HG03095 (cell line): Measurements from ENCODE around the gene UTY.

Experiments
- ATAC-seq: cut with Tn5 transposase; IDR thresholded peaks from one replicate; pipeline ENCODE4 v1.9.1; 2021; ENCODE audit warnings: moderate library complexity; ENCODE audit not compliant: unreplicated experiment

The UTY gene

DNA sequence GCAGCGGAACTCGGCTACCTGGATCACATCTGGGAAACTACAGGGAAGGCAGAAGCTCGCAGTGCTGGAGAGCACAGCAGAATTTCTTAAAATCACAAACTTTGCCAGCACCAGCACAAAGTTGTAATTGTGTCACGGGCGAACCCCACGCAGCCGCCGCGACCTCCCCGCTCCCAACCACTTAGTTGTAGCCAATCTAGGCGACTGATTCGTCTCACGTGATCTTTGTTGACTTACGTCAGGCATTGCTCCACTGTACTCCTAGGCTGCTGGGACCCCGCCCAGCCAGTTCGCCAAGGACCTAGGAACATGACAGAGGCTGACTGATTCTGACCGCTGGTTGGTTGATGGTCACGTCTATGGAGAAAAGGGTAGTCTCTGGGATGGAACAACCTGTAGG, at the start of gene UTY:
Gene UTY, minus strand, starts transcription at position 206 of the 400 bp plus-strand sequence. CDS start 368 bp downstream, outside the sequence.
- no peak for ATAC-seq

DNA sequence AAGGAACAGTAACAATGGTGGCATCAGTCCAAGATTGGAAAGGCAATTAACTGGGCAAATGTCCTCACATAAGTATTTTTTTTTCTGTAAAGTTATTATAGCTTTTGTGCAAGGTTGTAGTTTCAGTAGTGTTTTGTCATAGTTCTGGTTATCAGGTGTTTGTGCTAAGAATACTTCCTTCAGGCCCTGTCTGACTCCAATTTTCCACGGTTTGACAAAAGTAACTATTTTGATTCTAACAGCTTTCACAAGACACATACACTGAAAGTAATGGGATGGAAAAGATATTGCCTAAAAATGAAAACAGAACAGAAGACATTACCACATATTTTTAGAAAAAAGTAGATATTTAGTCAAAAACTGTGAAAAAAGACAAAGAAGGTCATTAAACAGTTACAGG, 40.6 kb upstream of the UTY start:
- no peak for ATAC-seq

DNA sequence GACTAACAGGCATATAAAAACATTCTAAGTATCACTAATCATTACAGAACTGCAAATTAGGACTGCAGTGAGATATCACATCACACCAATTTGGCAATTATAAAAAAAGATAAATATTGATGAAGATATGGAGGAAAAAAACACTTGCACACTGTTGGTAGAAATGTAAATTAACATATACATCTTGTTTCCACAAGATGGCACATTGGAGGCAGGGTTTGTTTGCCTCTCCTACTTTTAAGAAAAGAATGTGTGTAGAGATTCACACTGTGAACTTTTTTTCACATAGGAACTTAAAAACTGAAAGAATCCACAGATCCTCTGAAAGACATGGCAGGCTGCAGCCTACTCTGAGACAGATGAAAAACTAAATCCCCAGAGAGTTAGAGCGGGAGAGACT, 21.4 kb upstream of the UTY start:
- no peak for ATAC-seq

DNA sequence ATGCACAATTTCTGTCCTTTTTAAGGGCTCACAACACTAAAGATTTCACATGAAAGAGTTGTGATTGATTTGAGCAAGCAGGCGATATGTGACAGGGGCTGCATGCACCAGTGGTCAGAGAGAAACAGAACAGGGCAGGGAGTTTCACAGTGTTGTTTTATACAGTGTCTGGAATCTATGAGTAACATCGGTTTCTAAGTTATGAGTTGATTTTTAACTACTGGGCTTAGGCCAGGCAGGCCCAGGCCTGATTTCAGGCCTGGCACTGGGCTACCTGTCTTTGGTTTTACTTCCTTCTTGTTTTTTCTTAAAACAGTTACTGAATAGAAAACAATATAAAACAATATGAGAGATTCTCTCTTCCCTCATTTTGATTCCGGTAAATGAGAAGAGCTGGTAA, 13.9 kb upstream of the UTY start:
- no peak for ATAC-seq

DNA sequence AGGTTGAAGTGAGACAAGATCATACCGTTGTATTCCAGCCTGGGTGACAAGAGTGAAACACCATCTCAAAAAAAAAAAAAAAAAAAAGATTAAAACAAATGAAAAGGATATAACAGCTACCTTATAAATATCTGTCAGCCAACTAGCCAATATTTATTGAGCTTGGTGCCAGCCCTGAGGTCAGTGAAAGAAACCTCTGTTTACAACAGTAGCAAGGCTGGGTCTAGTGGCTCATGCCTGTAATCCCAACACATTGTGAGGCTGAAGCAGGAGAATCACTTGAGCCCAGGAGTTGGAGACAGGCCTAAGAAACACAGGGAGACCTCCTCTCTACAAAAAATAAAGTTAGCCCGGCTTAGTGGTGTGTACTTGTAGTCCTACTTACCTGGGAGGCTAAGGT, 12.6 kb upstream of the UTY start:
- ATAC-seq: no peak

DNA sequence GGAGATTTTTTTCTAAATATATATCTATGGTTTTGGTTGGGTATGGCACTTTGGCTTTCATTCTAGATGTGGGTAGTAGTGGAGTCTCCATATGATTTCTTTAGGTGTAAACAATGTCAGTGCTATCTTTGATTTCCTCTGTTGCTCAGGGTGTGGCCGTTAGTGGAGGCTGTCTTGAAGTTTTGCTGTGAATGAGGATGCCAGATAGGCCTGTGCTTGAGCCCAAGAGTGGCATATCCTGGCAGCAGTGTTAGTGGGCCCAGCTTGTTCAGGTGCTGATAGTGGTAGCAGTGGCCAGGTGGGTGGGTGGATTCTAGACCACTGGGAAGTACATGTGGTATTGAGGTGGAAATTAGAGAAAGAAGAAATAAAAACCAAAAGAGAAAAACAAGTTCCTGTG, 8.9 kb upstream of the UTY start:
- ATAC-seq: no peak

DNA sequence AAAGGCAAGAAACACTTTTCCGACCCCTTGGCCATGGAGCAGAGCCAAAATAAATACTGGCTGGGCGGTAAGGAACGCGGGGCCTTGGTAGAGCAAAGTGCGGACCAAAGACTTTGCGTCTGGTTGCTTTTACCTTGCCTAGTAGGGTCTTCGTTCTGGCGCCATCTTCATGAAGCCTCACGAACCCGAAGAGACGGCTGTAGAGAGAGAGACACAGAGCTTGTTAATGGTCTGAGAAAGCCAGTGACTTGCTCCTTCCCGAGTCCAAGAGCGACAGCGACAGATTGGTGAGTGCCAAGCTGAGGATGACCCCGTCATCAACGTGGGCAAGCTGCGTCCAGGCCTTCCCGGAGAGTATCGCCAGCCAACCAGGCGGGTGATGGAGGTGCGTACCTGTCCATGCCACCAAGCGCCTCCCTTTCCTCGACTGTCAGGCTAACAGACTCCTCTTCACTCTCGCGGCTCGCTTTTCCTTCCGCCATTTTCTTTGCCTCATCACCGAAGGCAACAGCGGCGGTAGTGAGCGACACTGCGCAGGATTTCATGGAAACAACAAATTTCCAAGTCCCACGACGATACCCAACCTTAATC, 617 bp downstream of the UTY start:
- ATAC-seq: no peak

DNA sequence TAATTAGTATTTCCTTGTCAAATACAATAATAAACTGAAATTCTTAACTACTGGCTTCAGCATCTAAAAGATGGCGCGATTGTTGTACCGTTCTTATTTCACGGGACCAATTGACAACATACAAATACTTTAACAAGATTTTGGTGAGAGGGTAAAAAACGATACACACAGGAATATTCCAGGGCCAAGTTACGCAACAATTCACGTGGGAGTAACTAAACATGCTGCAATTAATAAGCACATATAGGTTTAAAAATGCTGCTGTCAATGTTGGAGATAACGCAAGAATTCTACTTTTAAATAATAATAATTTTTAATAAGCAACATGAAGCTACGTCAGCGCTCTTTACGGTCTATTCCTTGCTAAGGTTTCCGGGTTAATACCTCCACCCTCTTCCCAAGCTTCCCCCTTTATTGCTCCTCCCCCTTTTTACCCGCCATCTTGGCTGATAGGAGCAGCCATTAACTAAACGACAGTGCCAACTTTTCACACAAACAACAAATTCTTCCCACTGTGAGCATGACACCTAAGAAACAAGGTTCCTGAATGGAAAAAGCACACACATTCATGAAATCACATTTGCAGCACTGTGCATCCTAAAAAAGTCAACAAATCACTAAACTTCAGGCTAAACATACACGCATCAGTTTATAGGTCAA, 1.6 kb downstream of the UTY start:
- ATAC-seq: no peak

DNA sequence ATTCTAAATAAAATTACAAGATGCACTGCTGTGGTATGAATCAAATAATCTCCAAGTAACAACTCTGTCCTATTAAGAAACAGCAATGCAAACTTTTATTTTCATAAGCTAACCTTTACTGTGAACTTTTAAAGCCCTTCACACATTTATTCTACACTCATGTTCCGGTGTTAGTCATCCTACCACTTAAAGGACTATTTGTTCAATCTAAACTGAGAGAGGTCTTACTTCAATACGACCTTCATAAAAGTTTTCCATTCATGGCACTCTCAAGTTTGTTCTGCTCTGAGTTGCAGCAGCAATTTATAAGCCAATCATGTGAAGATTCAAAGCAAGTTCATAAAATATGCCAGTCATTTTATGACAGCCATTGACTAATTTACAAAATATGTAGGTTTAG, 4.8 kb downstream of the UTY start:
- no peak for ATAC-seq

DNA sequence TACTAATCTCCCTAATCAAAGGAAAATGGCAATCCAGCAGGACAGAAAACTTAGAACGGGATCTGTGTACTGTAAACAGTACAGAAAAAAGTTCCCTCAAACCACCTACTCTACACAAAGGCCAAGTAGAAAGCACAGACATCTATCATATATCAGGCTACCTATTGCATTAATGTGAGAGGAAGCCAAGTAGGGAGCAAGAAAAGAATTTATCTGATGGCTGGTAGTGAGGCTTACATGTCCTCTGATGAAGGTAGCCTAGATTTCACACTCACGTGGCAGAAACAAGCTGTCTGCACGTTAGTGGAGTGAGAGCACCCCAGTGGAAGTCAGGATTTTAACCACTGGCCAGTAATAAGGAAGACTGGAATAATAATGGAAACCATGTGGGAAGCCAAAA, 28.3 kb downstream of the UTY start:
- no peak for ATAC-seq

DNA sequence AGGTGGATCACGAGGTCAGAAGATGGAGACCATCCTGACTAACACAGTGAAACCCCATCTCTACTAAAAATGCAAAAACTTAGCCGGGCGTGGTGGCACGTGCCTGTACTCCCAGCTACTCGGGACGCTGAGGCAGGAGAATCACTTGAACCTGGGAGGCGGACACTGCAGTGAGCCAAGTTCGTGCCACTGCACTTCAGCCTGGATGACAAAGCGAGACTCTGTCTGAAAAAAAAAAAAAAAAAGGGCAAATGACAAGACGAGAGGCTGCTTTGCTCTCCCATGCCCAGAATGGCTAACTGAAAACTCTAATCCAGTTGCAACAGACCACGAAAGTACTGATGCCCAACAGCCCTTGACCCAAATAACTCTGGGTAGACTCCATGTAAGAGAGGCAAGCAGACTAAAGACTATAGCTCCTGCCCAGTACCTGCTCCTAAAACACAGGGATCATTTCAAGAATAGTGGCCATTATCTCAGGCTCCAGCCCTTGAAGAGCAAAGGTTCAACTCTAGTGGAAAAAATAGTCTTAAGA, 29.2 kb downstream of the UTY start:
- ATAC-seq: no peak

DNA sequence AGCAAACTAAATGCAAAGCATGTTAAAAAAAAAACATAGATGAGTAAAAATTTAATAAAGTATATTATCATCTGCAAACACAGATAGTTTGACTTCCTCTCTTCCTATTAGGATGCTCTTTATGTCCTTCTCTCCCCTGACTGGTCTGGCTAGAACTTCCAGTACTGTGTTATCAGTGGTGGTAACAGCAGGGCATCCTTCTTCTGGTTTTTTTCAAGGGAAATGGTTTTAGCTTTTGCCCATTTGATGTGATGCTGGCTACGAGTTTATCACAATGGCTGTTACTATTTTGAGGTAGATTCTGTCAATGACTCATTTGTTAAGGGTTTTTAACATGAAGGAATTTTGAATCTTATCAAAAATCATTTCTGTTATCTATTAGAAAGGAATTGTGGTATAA, 34.3 kb downstream of the UTY start:
- no peak for ATAC-seq

DNA sequence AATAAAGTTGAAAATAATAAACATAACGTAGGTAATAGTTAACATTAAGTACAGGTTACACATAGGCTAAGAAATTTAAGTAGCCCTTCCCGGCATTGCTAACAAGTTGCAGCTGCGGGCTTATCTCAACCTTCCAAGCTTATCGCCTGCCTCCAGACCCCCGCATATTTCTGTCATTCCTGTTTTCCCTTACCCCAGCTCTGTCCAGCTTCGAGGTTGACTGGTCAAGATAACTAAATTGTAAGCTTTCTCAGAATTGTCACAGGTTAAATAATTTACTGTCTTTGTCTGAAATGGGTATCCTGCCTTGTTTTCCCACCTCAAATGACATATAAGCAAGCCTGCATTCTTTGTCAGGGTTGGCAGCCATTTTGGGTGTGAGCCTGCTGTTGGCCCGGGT, 36.7 kb downstream of the UTY start:
- no peak for ATAC-seq

DNA sequence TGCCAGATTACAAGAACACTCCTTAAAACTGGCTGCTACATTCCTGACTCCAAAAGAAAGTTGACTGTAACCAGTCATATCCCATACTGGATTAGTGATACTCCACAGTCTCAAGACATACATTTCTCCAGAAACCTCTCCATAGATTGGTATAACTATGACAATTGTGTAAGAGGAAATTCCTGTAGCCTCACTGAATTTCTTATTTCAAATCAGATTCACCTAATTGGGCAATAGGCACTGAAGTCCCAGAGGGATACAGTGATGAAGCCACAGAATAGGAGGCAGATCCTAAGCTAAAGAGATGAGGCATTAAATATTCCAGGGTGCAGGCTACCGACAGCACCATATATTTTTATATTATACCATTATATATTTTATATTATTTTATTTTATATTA, 39.0 kb downstream of the UTY start:
- no peak for ATAC-seq

DNA sequence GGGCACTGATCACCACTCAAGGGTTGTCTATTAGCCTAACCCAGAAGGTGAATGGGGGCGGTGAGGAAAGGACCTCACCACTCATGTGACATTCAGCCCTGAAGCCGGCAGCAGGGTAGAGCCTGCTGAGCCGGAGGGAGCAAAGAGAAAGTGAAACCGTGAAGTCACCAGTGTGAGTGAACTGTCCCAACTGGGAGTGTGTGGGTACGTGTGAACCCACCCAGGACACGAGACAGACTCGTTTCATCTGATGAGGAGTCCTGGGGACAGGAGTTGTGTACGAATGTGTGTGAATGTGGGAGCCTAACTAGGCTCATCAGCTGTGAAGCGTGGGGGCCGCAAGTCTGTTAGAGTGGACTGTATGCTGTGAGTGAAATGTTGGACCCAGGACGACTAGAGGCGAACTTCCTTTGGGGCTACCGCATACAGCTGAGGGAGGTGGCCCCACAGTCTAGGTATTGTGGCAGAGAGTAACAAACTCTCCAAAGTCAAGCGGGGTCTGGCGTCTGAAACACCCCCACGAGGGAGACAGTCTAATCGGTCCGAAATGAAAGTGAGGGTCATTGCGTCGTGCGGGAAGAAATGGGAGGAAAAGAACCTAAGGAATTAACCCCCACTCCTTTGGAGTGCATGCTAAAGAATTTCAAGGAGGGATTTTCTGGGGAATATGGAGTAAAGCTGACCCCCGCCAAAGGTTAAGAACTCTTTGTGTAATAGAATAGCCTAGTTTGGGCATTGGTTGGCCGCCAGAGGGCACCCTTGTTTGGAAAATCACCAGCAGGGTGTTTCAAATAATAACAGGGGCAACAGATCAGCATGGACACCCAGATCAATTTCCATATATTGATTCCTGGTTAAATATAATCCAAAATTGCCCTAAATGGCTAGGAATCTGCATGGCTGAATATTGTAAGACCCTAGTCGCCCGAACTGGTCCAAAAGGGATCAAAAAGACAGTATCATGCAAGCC, 43.6 kb downstream of the UTY start:
- no peak for ATAC-seq

DNA sequence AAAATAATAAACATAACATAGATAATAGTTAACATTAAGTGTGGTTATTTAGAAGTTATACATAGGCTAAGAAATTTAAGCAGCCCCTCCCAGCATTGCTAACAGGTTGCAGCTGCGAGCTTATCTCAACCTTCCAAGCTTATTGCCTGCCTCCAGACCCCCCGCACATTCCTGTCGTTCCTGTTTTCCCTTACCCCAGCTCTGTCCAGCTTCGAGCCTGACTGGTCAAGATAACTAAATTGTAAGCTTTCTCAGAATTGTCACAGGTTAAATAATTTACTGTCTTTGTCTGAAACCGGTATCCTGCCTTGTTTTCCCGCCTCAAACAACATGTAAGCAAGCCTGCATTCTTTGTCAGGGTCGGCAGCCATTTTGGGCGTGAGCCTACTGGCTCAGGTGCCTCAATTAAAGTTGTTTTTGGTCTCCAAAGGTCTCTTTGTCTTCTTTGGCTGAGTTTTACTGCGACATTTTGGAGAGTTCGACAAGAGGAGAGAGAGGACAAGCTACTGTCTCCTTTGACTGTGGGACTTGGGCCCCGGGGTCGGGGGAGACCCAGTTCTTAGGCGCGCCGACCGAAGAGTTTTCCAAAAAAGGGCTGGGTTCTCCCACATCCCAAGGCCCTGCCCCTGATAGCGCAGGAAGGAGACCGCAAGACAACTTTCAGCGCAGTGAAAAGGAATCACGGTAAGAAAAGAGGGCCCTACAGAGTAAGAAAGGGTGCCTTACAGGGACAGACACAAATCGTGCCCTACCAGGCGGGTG, 44.4 kb downstream of the UTY start:
- ATAC-seq: no peak

DNA sequence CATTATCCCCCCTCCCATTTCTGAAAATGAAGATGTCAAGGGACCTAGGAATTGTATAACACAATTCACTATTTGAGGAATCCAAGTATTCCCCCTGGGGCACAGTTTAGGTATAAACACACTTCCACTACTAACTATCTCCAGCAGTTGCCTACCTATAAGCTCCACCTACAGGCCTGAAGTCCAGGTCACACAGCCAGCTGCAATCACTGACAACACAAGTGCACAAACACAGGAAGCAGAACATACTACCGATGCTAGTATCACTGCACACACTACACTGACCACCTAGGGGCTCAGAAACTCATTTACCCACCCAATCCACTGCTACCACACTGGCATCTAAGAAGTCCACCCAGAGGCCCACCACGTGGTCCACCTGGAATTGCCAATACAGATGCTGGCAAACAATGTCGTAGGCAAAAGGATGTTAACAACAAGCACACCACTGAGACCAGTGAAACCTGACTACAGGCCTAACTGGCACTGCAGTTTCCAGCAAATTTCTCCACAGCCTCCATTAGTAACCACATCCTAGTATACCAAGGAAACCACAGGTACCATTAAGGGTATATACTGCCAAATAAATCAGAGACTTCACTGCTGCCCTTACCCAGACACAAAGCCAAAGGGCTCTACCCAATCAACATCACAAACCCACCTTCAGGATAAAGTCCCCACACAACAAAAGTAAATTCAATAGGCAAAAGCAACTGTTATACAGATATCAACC, 47.4 kb downstream of the UTY start:
- no peak for ATAC-seq

DNA sequence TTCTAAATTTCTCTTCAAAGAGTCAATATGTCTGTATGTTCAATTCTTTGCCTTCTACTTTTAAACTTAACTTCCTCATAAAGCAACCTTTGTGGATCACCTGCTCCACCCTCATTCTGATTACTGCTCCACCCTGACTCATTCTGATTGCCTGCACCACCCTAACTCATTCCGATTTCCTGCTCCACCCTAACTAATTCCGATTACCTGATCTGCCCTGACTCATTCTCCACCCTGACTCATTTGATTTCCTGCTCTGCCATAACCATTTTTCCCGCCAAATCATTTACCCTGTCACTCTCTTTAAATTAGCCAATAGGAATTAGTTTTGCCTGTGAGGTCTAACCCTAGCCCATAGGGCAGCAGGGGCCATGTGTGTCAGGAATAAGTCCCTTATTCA, 50.3 kb downstream of the UTY start:
- ATAC-seq: no peak

DNA sequence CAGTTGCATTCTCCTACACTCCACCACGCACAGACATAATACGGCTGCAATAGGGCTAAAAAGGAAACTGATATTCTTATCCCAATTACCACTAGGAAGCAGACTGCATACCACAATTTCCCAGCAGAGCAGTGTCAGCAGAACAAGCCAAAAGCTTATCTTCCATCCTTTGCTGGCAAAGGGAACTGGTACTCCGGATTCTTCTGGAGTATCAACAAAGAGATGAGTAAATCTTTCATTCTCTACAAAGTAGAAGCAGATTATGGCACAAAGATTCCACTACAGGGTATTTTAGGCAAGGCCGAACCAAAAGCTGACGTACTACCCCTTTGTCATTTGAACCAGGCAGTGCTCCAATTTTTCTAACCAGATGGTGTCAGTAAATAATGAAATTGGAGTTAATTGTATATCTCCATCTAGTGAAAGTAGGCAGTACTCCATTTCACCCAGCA, 56.5 kb downstream of the UTY start:
- no peak for ATAC-seq
